Smooth muscle cell of trachea (primary cell): ENCODE measurements around the gene FDX2. TPM values are rescaled to one million over a fixed set of nuclear protein-coding genes. Genes with fewer than 3 reads are reported as not detected.

Experiments
- total RNA-seq: library from RNA; depleted of rRNA; stranded (reverse); fragments of >200 nt; gene quantifications from 2 replicates; pipeline ENCODE4 v1.2.1, GENCODE V29; 2014

The FDX2 gene
- total RNA-seq = 15.0 and 20.0 TPM in 2 replicates

DNA sequence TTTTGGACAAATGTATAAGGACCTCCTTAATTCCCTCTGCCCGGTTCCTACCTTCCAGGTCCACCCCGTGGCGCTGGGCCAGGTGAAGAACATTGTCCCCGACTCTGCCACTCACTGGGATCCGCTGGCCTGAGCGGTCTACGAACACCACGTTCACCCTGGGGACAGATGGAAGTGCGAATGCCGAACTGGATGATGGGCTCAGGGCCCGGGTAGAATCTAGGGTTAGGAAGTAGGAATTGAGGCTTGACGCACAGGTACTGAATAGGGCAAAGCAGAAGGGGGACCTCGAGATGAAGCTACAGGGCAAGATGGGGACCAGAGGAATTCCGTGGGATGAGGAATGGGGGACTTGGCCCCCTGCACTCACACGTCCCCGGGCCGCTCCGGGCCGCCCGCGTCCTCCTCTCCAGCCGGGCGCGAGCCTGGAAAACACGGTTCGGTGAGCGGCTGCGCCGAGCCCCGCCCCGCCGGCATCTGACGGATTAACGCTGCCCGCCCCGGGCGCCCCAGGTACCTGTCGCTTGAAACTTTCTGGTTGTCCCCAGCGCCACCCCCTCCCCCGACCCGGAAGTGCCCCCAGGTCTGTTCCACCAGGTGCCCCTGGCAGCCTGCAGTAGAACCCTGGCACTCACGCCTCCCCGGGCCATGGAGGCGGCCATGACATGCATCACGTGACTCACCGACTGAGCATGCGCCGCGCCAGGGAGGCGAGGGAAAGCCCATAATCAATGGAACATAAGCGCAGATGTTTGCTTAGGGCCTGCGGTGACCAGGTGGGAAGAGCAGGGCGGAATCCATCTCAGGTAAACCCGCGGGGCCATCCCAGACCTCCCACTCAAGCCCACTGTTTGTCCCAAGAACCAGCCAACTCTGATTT is at the start of gene FDX2:
Gene FDX2 (minus strand): TSS at position 681 of the 880 bp plus-strand sequence. CDS start 19 bp downstream, at position 662.

DNA sequence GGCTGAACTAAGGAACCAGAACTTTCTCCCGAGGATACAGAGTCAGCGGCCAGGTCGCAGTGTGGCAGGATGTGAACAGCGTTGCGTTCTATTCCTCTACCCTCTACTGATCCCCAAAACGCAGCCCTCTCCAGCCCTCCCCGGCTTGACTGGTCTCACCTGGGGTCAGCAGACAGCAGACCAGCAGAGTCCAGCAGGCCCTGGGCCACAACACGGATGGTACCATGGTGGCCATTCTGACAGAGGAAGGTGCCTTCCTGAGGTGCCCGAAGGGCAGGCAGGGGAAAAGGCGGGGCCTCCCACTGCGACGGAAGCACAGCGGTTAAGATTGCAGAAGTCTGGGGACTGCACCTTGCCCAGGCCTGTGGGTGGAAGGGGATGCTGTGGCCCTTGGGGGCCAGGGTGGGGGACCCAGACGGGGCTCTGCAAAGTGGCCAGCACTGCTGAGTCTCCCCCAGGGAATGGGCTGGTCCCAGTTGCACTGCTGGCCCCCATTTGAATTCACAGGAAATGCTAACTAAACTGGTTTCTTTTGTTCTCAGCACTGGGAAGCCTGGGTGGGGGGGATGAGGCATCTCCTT is 23.7 kb upstream of the FDX2 start, which contains the start of gene ICAM3:
Gene ICAM3 (minus strand): TSS at position 245 of the 581 bp plus-strand sequence. CDS start 10 bp downstream, at position 235.

DNA sequence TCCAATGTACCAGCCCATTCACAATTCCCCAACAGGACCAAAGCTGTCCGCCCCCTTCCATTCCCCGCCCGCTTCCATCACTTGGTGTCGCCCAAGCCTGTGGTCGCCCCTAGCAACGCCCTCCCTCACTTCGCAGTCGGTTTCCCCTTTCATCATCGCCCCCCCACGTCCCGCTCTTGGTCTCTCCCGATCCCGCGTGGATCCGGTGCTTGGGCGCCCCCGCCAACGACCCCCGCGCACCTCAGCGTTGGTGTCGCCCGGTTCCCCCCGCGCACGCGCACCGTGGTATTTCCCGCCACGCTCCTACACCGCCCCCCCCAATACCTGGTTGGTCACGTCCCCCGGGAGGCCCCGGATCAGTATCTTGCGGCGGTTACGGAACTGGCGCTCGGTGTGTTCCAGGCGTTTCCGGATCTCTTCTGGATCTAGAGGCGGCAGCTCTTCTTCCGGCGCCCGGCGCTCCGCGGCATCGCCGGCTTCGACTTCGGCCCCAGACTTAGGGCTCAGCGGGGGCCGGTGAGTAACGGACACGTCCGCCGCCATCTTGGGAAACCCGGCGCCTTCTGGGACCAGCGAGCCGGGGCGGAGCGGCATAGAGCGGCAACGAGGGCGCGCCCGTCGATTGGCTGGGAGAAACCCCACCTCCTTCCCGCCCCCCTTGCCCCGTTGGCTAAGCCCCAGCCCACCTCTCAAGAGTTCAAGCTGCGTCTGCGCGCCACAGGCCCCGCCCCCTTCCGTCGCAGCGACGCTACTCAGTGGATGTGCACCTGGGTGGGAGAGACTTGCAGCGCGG is 17.3 kb upstream of the FDX2 start, which contains the start of gene RAVER1:
Gene RAVER1 (minus strand): TSS at position 565 of the 793 bp plus-strand sequence. CDS start 22 bp downstream, at position 543.

DNA sequence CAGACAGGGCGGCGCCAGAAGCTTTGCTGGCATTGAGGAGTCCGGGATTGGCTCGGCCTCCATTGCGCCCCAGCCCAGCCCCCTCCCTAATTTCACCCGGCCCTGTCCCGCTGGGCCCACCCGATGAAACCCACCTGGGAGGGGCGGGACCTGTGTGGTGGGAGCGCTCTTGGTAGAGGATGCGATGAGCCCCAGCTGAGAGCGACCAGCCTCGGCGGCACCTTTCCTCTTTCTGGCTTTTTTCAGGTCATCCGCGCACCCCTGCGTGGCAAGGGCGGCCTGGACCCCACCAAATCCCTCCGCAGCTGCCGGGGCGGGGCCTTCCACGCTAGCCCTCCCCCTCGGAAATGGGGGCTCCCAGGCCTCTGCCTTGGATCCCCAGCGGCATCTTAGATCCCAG is 6.4 kb downstream of the FDX2 start, which contains the start of gene ZGLP1:
Gene ZGLP1 (minus strand): TSS at position 393 of the 400 bp plus-strand sequence.

DNA sequence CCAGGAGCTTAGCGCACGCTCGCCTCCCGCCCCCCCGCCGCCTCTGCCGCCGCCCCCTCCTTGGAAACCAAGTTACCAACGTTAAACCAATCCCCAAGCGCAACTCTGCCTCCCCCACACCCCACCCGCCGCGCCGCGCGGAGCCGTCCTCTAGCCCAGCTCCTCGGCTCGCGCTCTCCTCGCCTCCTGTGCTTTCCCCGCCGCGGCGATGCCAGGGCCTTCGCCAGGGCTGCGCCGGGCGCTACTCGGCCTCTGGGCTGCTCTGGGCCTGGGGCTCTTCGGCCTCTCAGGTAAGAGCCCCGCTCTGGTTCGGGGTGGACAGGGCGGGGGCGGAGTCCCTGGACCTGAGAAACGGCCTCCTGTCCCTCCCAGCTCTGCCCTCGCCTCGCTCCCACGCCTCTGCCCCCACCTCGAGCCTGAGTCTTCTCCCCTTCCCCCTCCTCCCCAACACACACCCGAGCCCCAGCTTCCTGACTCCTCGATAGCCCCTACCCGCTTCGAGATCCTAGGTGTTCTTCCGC is 25.9 kb downstream of the FDX2 start, which contains the start of gene ICAM5:
Gene ICAM5 (plus strand): TSS at position 117 of the 521 bp plus-strand sequence. CDS start 92 bp downstream, at position 209.

DNA sequence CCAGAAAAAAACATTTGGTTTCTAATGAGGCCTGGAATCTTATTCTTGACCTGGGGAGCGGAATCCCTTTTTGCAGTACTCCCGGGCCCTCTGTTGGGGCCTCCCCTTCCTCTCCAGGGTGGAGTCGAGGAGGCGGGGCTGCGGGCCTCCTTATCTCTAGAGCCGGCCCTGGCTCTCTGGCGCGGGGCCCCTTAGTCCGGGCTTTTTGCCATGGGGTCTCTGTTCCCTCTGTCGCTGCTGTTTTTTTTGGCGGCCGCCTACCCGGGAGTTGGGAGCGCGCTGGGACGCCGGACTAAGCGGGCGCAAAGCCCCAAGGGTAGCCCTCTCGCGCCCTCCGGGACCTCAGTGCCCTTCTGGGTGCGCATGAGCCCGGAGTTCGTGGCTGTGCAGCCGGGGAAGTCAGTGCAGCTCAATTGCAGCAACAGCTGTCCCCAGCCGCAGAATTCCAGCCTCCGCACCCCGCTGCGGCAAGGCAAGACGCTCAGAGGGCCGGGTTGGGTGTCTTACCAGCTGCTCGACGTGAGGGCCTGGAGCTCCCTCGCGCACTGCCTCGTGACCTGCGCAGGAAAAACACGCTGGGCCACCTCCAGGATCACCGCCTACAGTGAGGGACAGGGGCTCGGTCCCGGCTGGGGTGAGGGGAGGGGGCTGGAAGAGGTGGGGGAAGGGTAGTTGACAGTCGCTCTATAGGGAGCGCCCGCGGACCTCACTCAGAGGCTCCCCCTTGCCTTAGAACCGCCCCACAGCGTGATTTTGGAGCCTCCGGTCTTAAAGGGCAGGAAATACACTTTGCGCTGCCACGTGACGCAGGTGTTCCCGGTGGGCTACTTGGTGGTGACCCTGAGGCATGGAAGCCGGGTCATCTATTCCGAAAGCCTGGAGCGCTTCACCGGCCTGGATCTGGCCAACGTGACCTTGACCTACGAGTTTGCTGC is 28.7 kb downstream of the FDX2 start, which contains the start of gene ICAM4:
Gene ICAM4 (plus strand): TSS at position 153 of the 935 bp plus-strand sequence. CDS start 58 bp downstream, at position 211.

DNA sequence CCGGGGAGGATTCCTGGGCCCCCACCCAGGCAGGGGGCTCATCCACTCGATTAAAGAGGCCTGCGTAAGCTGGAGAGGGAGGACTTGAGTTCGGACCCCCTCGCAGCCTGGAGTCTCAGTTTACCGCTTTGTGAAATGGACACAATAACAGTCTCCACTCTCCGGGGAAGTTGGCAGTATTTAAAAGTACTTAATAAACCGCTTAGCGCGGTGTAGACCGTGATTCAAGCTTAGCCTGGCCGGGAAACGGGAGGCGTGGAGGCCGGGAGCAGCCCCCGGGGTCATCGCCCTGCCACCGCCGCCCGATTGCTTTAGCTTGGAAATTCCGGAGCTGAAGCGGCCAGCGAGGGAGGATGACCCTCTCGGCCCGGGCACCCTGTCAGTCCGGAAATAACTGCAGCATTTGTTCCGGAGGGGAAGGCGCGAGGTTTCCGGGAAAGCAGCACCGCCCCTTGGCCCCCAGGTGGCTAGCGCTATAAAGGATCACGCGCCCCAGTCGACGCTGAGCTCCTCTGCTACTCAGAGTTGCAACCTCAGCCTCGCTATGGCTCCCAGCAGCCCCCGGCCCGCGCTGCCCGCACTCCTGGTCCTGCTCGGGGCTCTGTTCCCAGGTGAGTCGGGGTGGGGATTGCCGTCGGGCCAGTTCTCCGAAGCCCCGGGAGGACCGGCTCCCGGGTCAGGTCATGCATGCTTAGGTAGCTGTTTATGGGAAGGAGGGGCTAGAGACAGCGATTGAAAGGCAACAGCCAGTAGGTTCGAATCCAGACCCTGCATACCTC is 45.0 kb downstream of the FDX2 start, which contains the start of gene ICAM1:
Gene ICAM1 (plus strand): TSS at position 505 of the 779 bp plus-strand sequence. CDS start 40 bp downstream, at position 545.

Other genes with a start within 250 kb of the FDX2 start
- 23.9 and 38.2 TPM in 2 replicates for gene SHFL, start 229.7 kb downstream of the FDX2 start, total RNA-seq
- gene ANGPTL6, start 213.3 kb downstream of the FDX2 start, total RNA-seq = 0.44 and 0.66 TPM in 2 replicates
- gene PPAN, start 209.7 kb downstream of the FDX2 start, total RNA-seq = 13.7 and 26.0 TPM in 2 replicates
- 0.87 and 4.1 TPM in 2 replicates for gene P2RY11, start 204.3 kb downstream of the FDX2 start, total RNA-seq
- 309 and 329 TPM in 2 replicates for gene EIF3G, start 196.1 kb downstream of the FDX2 start, total RNA-seq
- 44.0 and 97.9 TPM in 2 replicates for gene DNMT1, start 121.1 kb downstream of the FDX2 start, total RNA-seq
- 37.7 and 70.8 TPM in 2 replicates for gene S1PR2, start 84.7 kb downstream of the FDX2 start, total RNA-seq
- gene MRPL4, start 63.8 kb downstream of the FDX2 start, total RNA-seq = 25.3 and 29.5 TPM in 2 replicates
- 1.7 and 15.9 TPM in 2 replicates for gene ICAM1, start 44.9 kb downstream of the FDX2 start, total RNA-seq
- gene ICAM4, start 29.1 kb downstream of the FDX2 start, total RNA-seq = 1.2 and 3.5 TPM in 2 replicates
- gene ICAM5, start 26.1 kb downstream of the FDX2 start, total RNA-seq = 2.6 and 4.0 TPM in 2 replicates
- 0.29 and 0.50 TPM in 2 replicates for gene ZGLP1, start 6.2 kb downstream of the FDX2 start, total RNA-seq
- 12.1 and 14.4 TPM in 2 replicates for gene RAVER1, start 17.5 kb upstream of the FDX2 start, total RNA-seq
- 5.1 and 7.0 TPM in 2 replicates for gene ICAM3, start 23.6 kb upstream of the FDX2 start, total RNA-seq
- gene TYK2, start 64.6 kb upstream of the FDX2 start, total RNA-seq = 65.9 and 101 TPM in 2 replicates
- gene CDC37, start 87.5 kb upstream of the FDX2 start, total RNA-seq = 166 and 189 TPM in 2 replicates
- 6.3 and 8.7 TPM in 2 replicates for gene PDE4A, start 104.5 kb upstream of the FDX2 start, total RNA-seq
- 91.0 and 150 TPM in 2 replicates for gene KEAP1, start 187.3 kb upstream of the FDX2 start, total RNA-seq
- 0.15 and 0.17 TPM in 2 replicates for gene S1PR5, start 201.4 kb upstream of the FDX2 start, total RNA-seq
- 10.5 and 12.9 TPM in 2 replicates for gene ATG4D, start 227.9 kb upstream of the FDX2 start, total RNA-seq
- 5.7 and 6.9 TPM in 2 replicates for gene KRI1, start 250.0 kb upstream of the FDX2 start, total RNA-seq